WTC11 (cell line): ENCODE measurements around the gene OPRD1. TPM values are rescaled to one million over a fixed set of nuclear protein-coding genes. Genes with fewer than 3 reads are reported as not detected.

Source experiments
- ATAC-seq: fragments of 200-7000 bp; cut with Tn5 transposase; 2 replicates; pipeline ENCODE4 v1.10.0; 2021; ENCODE audit warnings: mild to moderate bottlenecking, moderate library complexity
- CTCF ChIA-PET: fragments of 300-600 bp; sonication (Branson Sonifier 250); formaldehyde crosslinking; loops from one replicate; lab custom pipeline; 2021; ENCODE audit warnings: antibody characterized with exemption; lab: Charles Lee
- POLR2A ChIA-PET: fragments of 350-600 bp; sonication (Branson Sonifier 250); formaldehyde crosslinking; loops from one replicate; lab custom pipeline; 2021; ENCODE audit warnings: antibody characterized with exemption; lab: Charles Lee
- DNase-seq: peaks from one replicate; pipeline ENCODE4 v3.0.0; 2021; ENCODE audit warnings: low spot score
- H3K27ac Mint-ChIP-seq: 2 replicates; pipeline ENCODE4 v1.8.0; 2021; ENCODE audit warnings: mixed read lengths
- H3K27me3 Mint-ChIP-seq: 2 replicates; pipeline ENCODE4 v1.8.0; 2021; ENCODE audit warnings: low read depth, mild to moderate bottlenecking, moderate library complexity, mixed read lengths
- H3K36me3 Mint-ChIP-seq: 2 replicates; pipeline ENCODE4 v1.8.0; 2021; ENCODE audit warnings: mixed read lengths
- H3K4me1 Mint-ChIP-seq: 2 replicates; pipeline ENCODE4 v1.8.0; 2022; ENCODE audit warnings: mixed read lengths
- H3K4me3 Mint-ChIP-seq: 2 replicates; pipeline ENCODE4 v1.8.0; 2021; ENCODE audit warnings: mild to moderate bottlenecking, moderate library complexity, mixed read lengths
- H3K9me3 Mint-ChIP-seq: 2 replicates; pipeline ENCODE4 v1.8.0; 2021; ENCODE audit warnings: mixed read lengths
- CBFB ChIP-seq: sonication (generic); formaldehyde crosslinking; IDR thresholded peaks from 2 replicates; pipeline ENCODE4 v1.8.1; 2022; ENCODE audit warnings: mild to moderate bottlenecking, low read depth, missing genetic modification reagents
- CTCF ChIP-seq: fragments of 200-600 bp; IDR thresholded peaks from 2 replicates; pipeline ENCODE4 v1.8.0; 2022; ENCODE audit warnings: antibody characterized with exemption
- E2F5 ChIP-seq: sonication (generic); formaldehyde crosslinking; IDR thresholded peaks from 2 replicates; pipeline ENCODE4 v1.8.1; 2022; ENCODE audit warnings: mild to moderate bottlenecking, moderate library complexity, missing genetic modification reagents
- ELF4 ChIP-seq: sonication (generic); formaldehyde crosslinking; IDR thresholded peaks from 2 replicates; pipeline ENCODE4 v1.8.1; 2022; ENCODE audit warnings: low read depth, mild to moderate bottlenecking, moderate library complexity, missing genetic modification reagents
- EMX1 ChIP-seq: fragments of 250-450 bp; sonication (Bioruptor Pico); IDR thresholded peaks from 2 replicates; pipeline ENCODE4 v1.8.0; 2021; ENCODE audit warnings: mild to moderate bottlenecking
- FOXP4 ChIP-seq: sonication (generic); formaldehyde crosslinking; IDR thresholded peaks from 2 replicates; pipeline ENCODE4 v1.8.0; 2022; ENCODE audit warnings: mild to moderate bottlenecking, missing genetic modification reagents
- JAZF1 ChIP-seq: fragments of 250-450 bp; sonication (Bioruptor Pico); IDR thresholded peaks from 2 replicates; pipeline ENCODE4 v1.9.0; 2021; ENCODE audit warnings: moderate library complexity, mild to moderate bottlenecking, inconsistent platforms
- JUN ChIP-seq: sonication (generic); formaldehyde crosslinking; IDR thresholded peaks from 2 replicates; pipeline ENCODE4 v1.8.0; 2023; ENCODE audit warnings: mild to moderate bottlenecking, missing genetic modification reagents
- MAX ChIP-seq: sonication (generic); formaldehyde crosslinking; IDR thresholded peaks from 2 replicates; pipeline ENCODE4 v1.8.0; 2022; ENCODE audit warnings: mild to moderate bottlenecking, missing genetic modification reagents
- MLX ChIP-seq: sonication (generic); formaldehyde crosslinking; IDR thresholded peaks from 2 replicates; pipeline ENCODE4 v1.8.1; 2023; ENCODE audit warnings: mild to moderate bottlenecking, missing genetic modification reagents, moderate library complexity
- MYBL2 ChIP-seq: sonication (generic); formaldehyde crosslinking; IDR thresholded peaks from 2 replicates; pipeline ENCODE4 v1.8.1; 2023; ENCODE audit warnings: mild to moderate bottlenecking, moderate library complexity, missing genetic modification reagents
- NR1H2 ChIP-seq: sonication (generic); formaldehyde crosslinking; IDR thresholded peaks from 2 replicates; pipeline ENCODE4 v1.9.0; 2021; ENCODE audit warnings: mild to moderate bottlenecking, moderate library complexity, missing genetic modification reagents
- NR3C1 ChIP-seq: sonication (generic); formaldehyde crosslinking; conservative IDR thresholded peaks from 2 replicates; pipeline ENCODE4 v1.8.1; 2023; ENCODE audit warnings: low read depth, mild to moderate bottlenecking, missing genetic modification reagents
- SMAD3 ChIP-seq: sonication (generic); formaldehyde crosslinking; IDR thresholded peaks from 2 replicates; pipeline ENCODE4 v1.8.0; 2022; ENCODE audit warnings: missing genetic modification reagents, mild to moderate bottlenecking, borderline replicate concordance
- TEAD1 ChIP-seq: sonication (generic); formaldehyde crosslinking; IDR thresholded peaks from 2 replicates; pipeline ENCODE4 v1.8.0; 2022; ENCODE audit warnings: mild to moderate bottlenecking, missing genetic modification reagents
- ZNF138 ChIP-seq: sonication (generic); formaldehyde crosslinking; conservative IDR thresholded peaks from 2 replicates; pipeline ENCODE4 v1.8.1; 2022; ENCODE audit warnings: mild to moderate bottlenecking, moderate library complexity, missing genetic modification reagents
- ZNF232 ChIP-seq: sonication (generic); formaldehyde crosslinking; IDR thresholded peaks from 2 replicates; pipeline ENCODE4 v1.8.0; 2022; ENCODE audit warnings: mild to moderate bottlenecking, missing genetic modification reagents
- ZNF425 ChIP-seq: fragments of 250-450 bp; sonication (Bioruptor Pico); conservative IDR thresholded peaks from 2 replicates; pipeline ENCODE4 v1.9.0; 2021; ENCODE audit warnings: mild to moderate bottlenecking
- ZNF532 ChIP-seq: fragments of 250-450 bp; sonication (Bioruptor Pico); IDR thresholded peaks from 2 replicates; pipeline ENCODE4 v1.9.0; 2021; ENCODE audit warnings: mild to moderate bottlenecking, borderline replicate concordance
- ZSCAN18 ChIP-seq: fragments of 250-450 bp; sonication (Bioruptor Pico); IDR thresholded peaks from 2 replicates; pipeline ENCODE4 v2.1.2; 2022; ENCODE audit warnings: mild to moderate bottlenecking, moderate library complexity
- total RNA-seq: library from RNA; stranded (reverse); gene quantifications from 3 replicates; pipeline ENCODE4 v1.2.3, GENCODE V29; 2021

Gene OPRD1
- total RNA-seq, 1 experiment from 2014 or later, result 2.2 TPM

- TF ChIP-seq NR1H2 (CRISPR knock-in tag) (no peak), SMAD3 (CRISPR knock-in tag) (no peak), ZNF425 (no peak)
These were observed 48.5 kb downstream of the OPRD1 start (continued) for GRCh38 chr1:28860332-28861073.

- POLR2A ChIA-PET, result no interaction called here
- Mint-ChIP-seq H3K4me3 (no peak overlapping the region), H3K27me3 (no peaks in the 10 kb centered on the region), H3K4me1 (0 out of 2 replicates have a peak, but pooled peaks cover 3% of the 10 kb centered on the region), H3K36me3 (no peaks in the 10 kb centered on the region), H3K9me3 (no peaks in the 10 kb centered on the region), H3K27ac (no peak overlapping the region)
- ATAC-seq, result no peak
- no peak for DNase-seq
- CTCF ChIA-PET, result interaction anchor here (3.2 kb wide), 1 partner anchor 14 kb away, joined by 13 read pairs; no protein-coding TSS in a partner anchor
- TF ChIP-seq CTCF (no peak), ZSCAN18 (CRISPR knock-in tag) (no peak), JAZF1 (CRISPR knock-in tag) (no peak), EMX1 (no peak), ZNF232 (no peak), FOXP4 (CRISPR knock-in tag) (no peak), MAX (CRISPR knock-in tag) (no peak), ZNF138 (CRISPR knock-in tag) (no peak), MLX (CRISPR knock-in tag) (no peak), MYBL2 (CRISPR knock-in tag) (no peak), JUN (CRISPR knock-in tag) (no peak), TEAD1 (CRISPR knock-in tag) (no peak), NR3C1 (CRISPR knock-in tag) (no peak), E2F5 (no peak), CBFB (no peak), ZNF532 (no peak), ELF4 (CRISPR knock-in tag) (no peak)
These were observed 50.8 kb downstream of the OPRD1 start for GRCh38 chr1:28862571-28863403.
